ENCODE data around the gene CARS1.

The CARS1 gene

GRCh38 chr11:3058753-3059664, 1.8 kb upstream of the CARS1 start:
- no peak for DNase-seq

- DNase-seq: no peak
Measured at GRCh38 chr11:3056296-3057068, 741 bp downstream of the CARS1 start.

DNA sequence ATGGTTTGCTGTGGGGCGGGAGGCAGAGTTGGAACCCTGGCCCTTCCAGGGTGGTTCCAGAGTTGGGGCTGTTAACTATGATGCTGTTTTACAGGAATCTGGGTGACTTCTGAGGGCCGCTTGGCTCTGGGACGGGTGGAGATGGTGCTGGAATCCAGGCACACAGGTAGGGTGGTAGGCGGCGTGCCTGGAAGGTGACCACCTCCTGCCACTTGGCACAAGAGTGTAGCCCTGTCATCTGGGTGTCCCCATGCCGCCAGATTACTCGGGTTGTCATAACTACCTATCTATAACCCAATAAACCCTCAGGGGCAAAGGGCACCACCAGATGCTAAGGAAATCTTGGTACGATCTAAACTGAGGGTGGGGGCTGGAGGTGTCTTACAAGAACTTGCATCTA, 1.3 kb downstream of the CARS1 start:
- DNase-seq: no peak

GRCh38 chr11:3052567-3052966, 4.7 kb downstream of the CARS1 start:
- DNase-seq: no peak

DNA sequence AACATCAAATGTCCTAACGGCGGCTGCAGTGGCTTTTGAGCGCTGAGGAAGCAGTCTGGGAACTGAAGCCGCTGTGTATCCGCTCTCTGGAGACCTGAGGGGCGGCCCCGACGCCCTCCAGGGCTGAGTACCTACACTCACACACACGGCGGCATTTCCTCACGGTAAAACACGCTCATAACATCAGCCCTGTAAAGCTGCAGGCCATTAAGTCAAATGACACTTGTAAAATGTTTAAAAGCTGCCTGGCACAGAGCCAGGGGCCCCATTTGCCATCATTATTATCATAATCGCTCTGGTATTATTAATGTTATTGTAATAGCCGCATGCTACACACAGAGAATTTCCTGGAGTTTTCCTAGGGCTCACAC, 5.1 kb downstream of the CARS1 start:
- no peak for DNase-seq

DNA sequence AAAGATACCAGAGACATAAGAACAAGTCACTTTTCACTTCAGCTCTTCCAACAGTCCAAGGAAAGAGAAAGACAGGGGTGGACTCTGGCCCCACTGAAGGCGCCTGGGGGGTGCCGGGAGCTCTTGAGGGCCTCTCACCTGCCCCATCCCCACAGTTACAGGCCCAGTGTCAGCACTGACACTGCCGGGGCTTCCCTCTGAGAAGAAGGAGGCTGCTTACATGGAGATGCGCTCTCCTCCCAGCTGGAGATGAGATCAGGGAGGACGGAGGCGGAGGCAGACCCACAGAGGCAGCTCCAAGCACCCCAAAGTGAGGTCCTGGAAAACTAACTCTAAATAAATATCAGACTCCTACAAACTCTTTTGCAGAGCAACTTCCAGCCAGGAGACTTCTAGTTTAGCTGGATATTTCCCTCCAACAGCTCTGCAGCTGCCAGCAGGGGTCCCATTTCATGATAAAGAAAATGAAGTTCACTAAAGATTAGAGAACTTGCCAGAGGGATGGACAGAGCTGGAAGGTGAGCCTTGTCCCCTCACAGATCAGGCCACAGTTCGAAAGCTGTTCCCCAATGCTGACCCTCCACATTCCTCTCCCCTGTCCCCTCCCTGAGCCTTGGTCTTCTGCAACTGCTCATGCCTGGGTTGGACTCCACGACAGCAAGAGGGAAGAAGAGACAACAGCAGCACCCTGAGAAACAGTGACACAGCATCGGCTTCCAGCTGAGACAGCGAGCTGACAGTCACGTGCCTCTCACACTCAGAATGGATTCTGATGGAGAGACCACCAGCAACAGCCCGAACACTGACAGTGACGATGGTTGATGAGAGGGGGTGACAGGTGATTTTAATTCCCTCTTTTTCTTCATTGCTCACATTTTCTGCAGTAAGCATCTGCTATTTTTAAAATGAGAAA, 5.8 kb downstream of the CARS1 start:
- peak in 1 of 2 donors; percentile 17 for DNase-seq

GRCh38 chr11:3050386-3051195, 6.6 kb downstream of the CARS1 start:
- no peak for DNase-seq

- DNase-seq: peak; percentile 83 to 90
Measured at GRCh38 chr11:3049430-3050243, 7.6 kb downstream of the CARS1 start.

DNA sequence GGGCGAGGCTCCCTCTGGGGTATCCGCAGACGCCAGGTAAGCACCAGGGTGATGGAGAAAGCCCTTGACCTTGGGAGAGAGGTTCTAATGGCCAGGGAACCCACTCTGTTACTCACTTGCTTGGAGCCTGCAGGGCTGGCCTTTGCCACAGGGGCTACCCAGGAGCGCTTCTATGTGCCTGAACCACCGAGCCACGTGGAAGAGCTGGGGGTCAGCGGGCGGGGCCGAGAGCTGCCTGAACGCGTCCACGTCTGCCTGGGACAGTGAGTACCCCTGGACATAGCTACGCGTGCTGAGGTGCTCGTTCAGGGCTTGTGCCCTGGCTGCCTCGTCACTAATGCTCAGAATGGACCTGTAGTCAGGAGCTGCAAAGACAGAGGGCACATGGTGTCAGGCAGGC, 9.6 kb downstream of the CARS1 start:
- no peak for DNase-seq

DNA sequence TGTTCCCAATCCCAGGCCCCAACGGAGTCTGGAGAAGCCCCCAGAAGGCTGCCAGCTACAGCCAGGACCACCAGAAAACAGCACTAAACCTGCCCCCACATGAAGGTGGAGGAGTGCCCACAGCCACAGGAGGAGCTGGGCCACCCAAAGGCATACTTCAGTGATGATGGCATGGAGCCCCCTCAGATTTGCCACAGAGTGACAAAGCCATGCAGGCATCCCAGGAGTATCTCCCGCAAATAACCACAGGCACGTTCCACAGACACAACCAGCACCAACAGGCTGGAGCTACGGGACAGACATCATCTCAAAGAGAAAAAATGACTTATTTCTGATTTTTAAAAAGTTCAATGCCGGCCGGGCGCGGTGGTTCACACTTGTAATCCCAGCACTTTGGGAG, 10.6 kb downstream of the CARS1 start:
- DNase-seq: no peak

GRCh38 chr11:3046190-3046589, 11.0 kb downstream of the CARS1 start:
- peak in 1 of 2 donors; percentile 10 for DNase-seq

DNA sequence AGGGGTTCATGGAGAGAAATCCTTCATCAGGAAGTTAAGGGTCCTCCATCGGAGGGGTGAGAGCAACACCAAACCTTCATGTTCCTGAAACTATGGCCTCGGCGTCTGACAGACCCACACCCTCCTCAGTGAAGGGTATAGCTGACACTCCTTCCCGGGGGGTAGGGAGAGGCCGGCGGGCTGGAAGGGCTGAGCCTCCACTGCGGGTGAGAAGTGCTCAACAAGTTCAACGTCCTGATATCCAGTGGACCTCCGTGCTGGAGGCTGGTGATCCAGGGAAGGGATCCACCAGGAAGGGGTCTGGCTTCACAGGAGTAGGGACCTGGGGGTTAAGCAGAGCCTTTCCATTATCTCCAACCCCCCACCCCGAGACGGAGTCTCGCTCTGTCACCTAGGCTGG, 12.3 kb downstream of the CARS1 start:
- no peak for DNase-seq

DNA sequence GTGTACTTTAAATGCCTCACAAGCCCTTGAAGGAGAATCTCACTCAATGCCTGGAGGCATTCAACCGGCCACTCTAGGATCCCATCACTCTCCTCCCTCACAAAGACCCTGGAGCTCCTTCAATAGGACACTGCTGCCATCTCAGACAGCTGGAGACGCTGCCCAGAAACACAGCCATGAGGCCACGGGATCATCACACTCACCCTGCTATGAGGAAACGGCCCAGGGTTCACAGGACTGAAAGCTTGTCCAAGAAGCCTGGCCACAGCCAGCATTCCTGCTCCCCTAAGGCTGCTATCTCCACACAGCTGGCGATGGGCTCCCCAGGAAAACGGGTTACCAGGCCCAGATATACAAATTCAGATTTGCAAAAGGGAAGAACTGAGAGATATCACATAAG, 13.2 kb downstream of the CARS1 start:
- no peak for DNase-seq

GRCh38 chr11:3043315-3043871, 13.8 kb downstream of the CARS1 start:
- DNase-seq: peak; percentile 30 to 54

DNA sequence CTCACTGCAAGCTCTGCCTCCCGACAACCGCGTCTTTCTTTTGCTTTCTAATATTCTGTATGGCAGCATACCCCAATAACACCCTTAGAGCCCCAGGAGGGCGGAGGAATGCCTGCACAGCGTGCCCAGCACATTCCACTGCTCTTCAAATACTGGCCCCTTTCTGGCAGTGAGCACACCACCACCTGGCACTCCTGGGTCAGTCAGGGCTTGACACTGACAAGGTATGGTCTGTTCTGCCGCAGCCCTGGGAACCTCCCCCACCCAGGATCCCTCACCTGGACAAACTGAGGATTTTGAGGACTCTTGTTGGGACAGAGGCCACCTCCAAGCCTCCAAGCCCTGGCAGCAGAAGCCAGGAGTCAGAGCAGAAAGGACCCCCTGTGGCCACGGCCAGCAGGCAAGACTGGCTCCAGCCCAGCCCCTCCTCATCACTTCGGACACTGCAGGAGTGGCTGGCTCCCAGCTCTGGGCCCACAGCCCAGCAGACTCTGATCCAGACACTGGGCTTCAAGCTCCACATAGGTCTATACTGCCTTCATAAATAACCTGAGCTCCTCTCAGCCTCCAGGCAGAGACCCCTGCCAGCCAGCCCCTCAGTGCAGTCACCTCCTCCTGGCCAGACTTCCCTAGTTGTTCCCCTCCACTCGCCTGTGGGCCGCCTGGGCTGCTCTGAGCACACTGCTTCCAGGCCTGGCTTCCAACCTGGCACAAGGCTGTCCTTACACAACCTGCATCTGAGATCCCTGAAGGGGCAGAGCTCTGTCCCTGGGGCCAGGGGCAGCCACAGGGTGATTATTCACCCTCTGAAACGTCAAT, 14.5 kb downstream of the CARS1 start:
- peak in 1 of 2 donors; percentile 43 for DNase-seq

- DNase-seq: no peak
Measured at GRCh38 chr11:3041699-3042441, 15.4 kb downstream of the CARS1 start.

DNA sequence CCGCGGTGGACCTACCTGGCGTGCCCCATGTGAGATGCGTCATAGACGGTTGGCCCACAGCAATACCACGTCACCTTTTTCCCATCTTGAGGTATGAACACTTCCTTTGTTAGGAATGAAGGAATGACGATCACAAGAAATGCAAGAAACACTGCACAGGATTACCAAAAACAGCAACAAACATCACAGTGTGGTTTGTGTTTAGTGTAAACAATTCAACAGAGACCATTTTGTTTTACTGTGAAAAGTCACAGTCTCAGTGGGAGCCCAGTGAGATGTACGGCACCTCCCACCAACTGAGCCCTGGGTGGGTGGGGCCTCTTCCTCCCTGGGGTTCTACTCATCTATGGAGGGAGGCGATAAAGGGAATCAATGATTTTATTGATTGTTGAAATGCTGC, 16.3 kb downstream of the CARS1 start:
- no peak for DNase-seq

- no peak for DNase-seq
Measured at GRCh38 chr11:3037945-3038271, 19.3 kb downstream of the CARS1 start.

Measured in hippocampal formation (tissue), 2 donors.